ENCODE data around the gene B9D1. TPM values are rescaled to one million over a fixed set of nuclear protein-coding genes. Genes with fewer than 3 reads are reported as not detected.
A peak's percentile ranks its signal among the peaks of the same experiment; 100 is the strongest.

B9D1 gene
- total RNA-seq, 1 experiment from 2014 or later = 31.9 TPM

- peaks cover under 1% of the 10 kb centered on the region; the same call in 1 of the 2 replicates for H3K9me3 Mint-ChIP-seq
- DNase-seq (ENCODE audit: low spot score) = no peak
- TF ChIP-seq ZBTB21 (CRISPR knock-in tag; IDR thresholded peaks at IDR 0.05; ENCODE audit: borderline replicate concordance) = no peak
- no peak for TF ChIP-seq OVOL2 (CRISPR knock-in tag; IDR thresholded peaks at IDR 0.05; ENCODE audit: borderline replicate concordance)
- no peak for TF ChIP-seq JAZF1 (CRISPR knock-in tag; IDR thresholded peaks at IDR 0.05)
- TF ChIP-seq ZNF121 (CRISPR knock-in tag; IDR thresholded peaks at IDR 0.05) = no peak
- TF ChIP-seq ZNF232 (CRISPR knock-in tag; IDR thresholded peaks at IDR 0.05) = no peak
- TF ChIP-seq, protein P1, sequence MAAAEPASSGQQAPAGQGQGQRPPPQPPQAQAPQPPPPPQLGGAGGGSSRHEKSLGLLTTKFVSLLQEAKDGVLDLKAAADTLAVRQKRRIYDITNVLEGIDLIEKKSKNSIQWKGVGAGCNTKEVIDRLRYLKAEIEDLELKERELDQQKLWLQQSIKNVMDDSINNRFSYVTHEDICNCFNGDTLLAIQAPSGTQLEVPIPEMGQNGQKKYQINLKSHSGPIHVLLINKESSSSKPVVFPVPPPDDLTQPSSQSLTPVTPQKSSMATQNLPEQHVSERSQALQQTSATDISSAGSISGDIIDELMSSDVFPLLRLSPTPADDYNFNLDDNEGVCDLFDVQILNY (CRISPR knock-in tag; IDR thresholded peaks at IDR 0.05) = no peak
- TF ChIP-seq FOXP1 (CRISPR knock-in tag; IDR thresholded peaks at IDR 0.05; ENCODE audit: borderline replicate concordance) = no peak
- TF ChIP-seq, protein P2, sequence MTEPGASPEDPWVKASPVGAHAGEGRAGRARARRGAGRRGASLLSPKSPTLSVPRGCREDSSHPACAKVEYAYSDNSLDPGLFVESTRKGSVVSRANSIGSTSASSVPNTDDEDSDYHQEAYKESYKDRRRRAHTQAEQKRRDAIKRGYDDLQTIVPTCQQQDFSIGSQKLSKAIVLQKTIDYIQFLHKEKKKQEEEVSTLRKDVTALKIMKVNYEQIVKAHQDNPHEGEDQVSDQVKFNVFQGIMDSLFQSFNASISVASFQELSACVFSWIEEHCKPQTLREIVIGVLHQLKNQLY (CRISPR knock-in tag; IDR thresholded peaks at IDR 0.05) = no peak
- TF ChIP-seq USF2 (CRISPR knock-in tag; IDR thresholded peaks at IDR 0.05) = no peak
- TF ChIP-seq, protein P3, sequence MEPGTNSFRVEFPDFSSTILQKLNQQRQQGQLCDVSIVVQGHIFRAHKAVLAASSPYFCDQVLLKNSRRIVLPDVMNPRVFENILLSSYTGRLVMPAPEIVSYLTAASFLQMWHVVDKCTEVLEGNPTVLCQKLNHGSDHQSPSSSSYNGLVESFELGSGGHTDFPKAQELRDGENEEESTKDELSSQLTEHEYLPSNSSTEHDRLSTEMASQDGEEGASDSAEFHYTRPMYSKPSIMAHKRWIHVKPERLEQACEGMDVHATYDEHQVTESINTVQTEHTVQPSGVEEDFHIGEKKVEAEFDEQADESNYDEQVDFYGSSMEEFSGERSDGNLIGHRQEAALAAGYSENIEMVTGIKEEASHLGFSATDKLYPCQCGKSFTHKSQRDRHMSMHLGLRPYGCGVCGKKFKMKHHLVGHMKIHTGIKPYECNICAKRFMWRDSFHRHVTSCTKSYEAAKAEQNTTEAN (CRISPR knock-in tag; IDR thresholded peaks at IDR 0.05) = no peak
- TF ChIP-seq, protein P4, sequence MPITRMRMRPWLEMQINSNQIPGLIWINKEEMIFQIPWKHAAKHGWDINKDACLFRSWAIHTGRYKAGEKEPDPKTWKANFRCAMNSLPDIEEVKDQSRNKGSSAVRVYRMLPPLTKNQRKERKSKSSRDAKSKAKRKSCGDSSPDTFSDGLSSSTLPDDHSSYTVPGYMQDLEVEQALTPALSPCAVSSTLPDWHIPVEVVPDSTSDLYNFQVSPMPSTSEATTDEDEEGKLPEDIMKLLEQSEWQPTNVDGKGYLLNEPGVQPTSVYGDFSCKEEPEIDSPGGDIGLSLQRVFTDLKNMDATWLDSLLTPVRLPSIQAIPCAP (CRISPR knock-in tag; IDR thresholded peaks at IDR 0.05) = no peak
- 0 out of 2 replicates have a peak, but pooled peaks cover 5% of the 10 kb centered on the region for H3K4me1 Mint-ChIP-seq
- H3K27ac Mint-ChIP-seq = no peak overlapping the region
- ATAC-seq = no peak
- H3K36me3 Mint-ChIP-seq = peaks cover 13% of the 10 kb centered on the region
- no peak overlapping the region for H3K4me3 Mint-ChIP-seq
- CTCF ChIA-PET = no interaction called here
- POLR2A ChIA-PET = no interaction called here
- H3K27me3 Mint-ChIP-seq (ENCODE audit: low read depth) = no peaks in the 10 kb centered on the region
Observed at GRCh38 chr17:19331134-19331533, 31.4 kb downstream of the B9D1 start.

- ChIA-PET CTCF (interaction anchor here (1.2 kb wide), 1 partner anchor 8 kb away, joined by 12 read pairs; no protein-coding TSS in a partner anchor), POLR2A (interaction anchor here (0.6 kb wide), 1 partner anchor 20 kb away, joined by 4 read pairs; no protein-coding TSS in a partner anchor)
- Mint-ChIP-seq H3K27me3 (ENCODE audit: low read depth) (no peaks in the 10 kb centered on the region), H3K4me1 (0 out of 2 replicates have a peak, but pooled peaks cover 5% of the 10 kb centered on the region), H3K27ac (peak overlapping the region; percentile 26), H3K36me3 (peaks cover 18% of the 10 kb centered on the region), H3K9me3 (peaks cover 10% of the 10 kb centered on the region), H3K4me3 (no peak overlapping the region)
- no peak for TF ChIP-seq ETV6 (CRISPR knock-in tag; IDR thresholded peaks at IDR 0.05)
- no peak for TF ChIP-seq ESRRA (CRISPR knock-in tag; IDR thresholded peaks at IDR 0.05; ENCODE audit: borderline replicate concordance)
- no peak for TF ChIP-seq HMGA2 (CRISPR knock-in tag; IDR thresholded peaks at IDR 0.05)
- TF ChIP-seq TP53 (CRISPR knock-in tag; IDR thresholded peaks at IDR 0.05) = no peak
- ATAC-seq (no peak), DNase-seq (ENCODE audit: low spot score) (peak; percentile 4)
Observed at GRCh38 chr17:19330271-19330670, 32.3 kb downstream of the B9D1 start.

- peak overlapping the region; percentile 26; the same call in 1 of the 2 replicates for H3K27ac Mint-ChIP-seq
- no peak for DNase-seq (ENCODE audit: low spot score)
- H3K4me3 Mint-ChIP-seq = no peak overlapping the region
- no peaks in the 10 kb centered on the region for H3K27me3 Mint-ChIP-seq (ENCODE audit: low read depth)
- TF ChIP-seq ELF4 (CRISPR knock-in tag; IDR thresholded peaks at IDR 0.05; ENCODE audit: low read depth) = no peak
- no peak for TF ChIP-seq ETV6 (CRISPR knock-in tag; IDR thresholded peaks at IDR 0.05)
- TF ChIP-seq CBFB (CRISPR knock-in tag; IDR thresholded peaks at IDR 0.05; ENCODE audit: low read depth) = no peak
- TF ChIP-seq SOX15 (CRISPR knock-in tag; IDR thresholded peaks at IDR 0.05) = no peak
- no peak for TF ChIP-seq ARID4B (CRISPR knock-in tag; IDR thresholded peaks at IDR 0.05; ENCODE audit: borderline replicate concordance)
- TF ChIP-seq ZBTB21 (CRISPR knock-in tag; IDR thresholded peaks at IDR 0.05; ENCODE audit: borderline replicate concordance) = no peak
- peaks cover 14% of the 10 kb centered on the region for H3K9me3 Mint-ChIP-seq
- ATAC-seq = no peak
- CTCF ChIA-PET = interaction anchor here (1.2 kb wide), 1 partner anchor 8 kb away, joined by 12 read pairs; no protein-coding TSS in a partner anchor
- 0 out of 2 replicates have a peak, but pooled peaks cover 5% of the 10 kb centered on the region for H3K4me1 Mint-ChIP-seq
- H3K36me3 Mint-ChIP-seq = peaks cover 23% of the 10 kb centered on the region
- POLR2A ChIA-PET = interaction anchor here (0.6 kb wide), 1 partner anchor 20 kb away, joined by 4 read pairs; no protein-coding TSS in a partner anchor
Observed at GRCh38 chr17:19329839-19330238, 32.7 kb downstream of the B9D1 start.

Data from WTC11 (cell line).